ENCODE results near the gene DAZ1.
"Not testable (repeated sequence)": the region's sequence is repeated elsewhere in the genome, so short reads cannot be mapped to it uniquely, and the experiment has no call there.

DNA sequence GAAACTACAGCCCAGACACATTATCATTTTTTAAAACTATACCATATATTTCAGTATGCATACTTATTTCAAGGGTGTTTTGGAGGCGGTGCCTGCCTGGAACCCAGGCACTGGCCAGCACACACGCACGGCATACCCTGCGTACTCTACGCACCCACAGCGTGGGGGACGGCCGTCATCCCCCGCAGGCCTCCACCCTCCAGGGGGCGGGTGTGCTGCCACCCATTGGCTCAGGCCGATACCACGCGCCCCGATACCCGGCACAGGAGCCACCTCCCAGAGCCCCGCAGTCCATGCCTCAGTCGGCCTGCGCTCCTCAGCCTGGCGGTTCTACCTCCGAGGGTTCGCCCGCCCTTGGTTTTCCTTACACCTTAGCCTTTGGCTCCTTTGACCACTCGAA is 20.4 kb upstream of the DAZ1 start, which contains the start of gene DAZ2:
- TF ChIP-seq POLR2A, POLR2AphosphoS5 (IDR thresholded peaks at IDR 0.05): not testable (repeated sequence)
- TF ChIP-seq, protein P1, sequence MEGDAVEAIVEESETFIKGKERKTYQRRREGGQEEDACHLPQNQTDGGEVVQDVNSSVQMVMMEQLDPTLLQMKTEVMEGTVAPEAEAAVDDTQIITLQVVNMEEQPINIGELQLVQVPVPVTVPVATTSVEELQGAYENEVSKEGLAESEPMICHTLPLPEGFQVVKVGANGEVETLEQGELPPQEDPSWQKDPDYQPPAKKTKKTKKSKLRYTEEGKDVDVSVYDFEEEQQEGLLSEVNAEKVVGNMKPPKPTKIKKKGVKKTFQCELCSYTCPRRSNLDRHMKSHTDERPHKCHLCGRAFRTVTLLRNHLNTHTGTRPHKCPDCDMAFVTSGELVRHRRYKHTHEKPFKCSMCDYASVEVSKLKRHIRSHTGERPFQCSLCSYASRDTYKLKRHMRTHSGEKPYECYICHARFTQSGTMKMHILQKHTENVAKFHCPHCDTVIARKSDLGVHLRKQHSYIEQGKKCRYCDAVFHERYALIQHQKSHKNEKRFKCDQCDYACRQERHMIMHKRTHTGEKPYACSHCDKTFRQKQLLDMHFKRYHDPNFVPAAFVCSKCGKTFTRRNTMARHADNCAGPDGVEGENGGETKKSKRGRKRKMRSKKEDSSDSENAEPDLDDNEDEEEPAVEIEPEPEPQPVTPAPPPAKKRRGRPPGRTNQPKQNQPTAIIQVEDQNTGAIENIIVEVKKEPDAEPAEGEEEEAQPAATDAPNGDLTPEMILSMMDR (IDR thresholded peaks at IDR 0.05), result not testable (repeated sequence)
